ENCODE data around the gene NXPE4. TPM values are rescaled to one million over a fixed set of nuclear protein-coding genes. Genes with fewer than 3 reads are reported as not detected.
A peak's percentile ranks its signal among the peaks of the same experiment; 100 is the strongest.
"Not testable (repeated sequence)": the region's sequence is repeated elsewhere in the genome, so short reads cannot be mapped to it uniquely, and the experiment has no call there.

Gene NXPE4
- total RNA-seq = 100 to 1,000 TPM in 1 of 2 donors, 10 to 100 TPM in 1; 95.2 to 178 TPM

GRCh38 chr11:114595571-114595970 is at the start of gene NXPE4:
Gene NXPE4 (minus strand): TSS chr11:114595786. CDS start chr11:114594759, 1,027 bp downstream.
- H3K27me3 ChIP-seq = no peaks in the 10 kb centered on the region
- peak within 1 kb of the TSS; percentile 25 for H3K4me3 ChIP-seq
- peak within 1 kb of the TSS; percentile 51 for H3K27ac ChIP-seq
- H3K9me3 ChIP-seq = no peaks in the 10 kb centered on the region
- H3K36me3 ChIP-seq = no peaks in the 10 kb centered on the region
- peak; percentile 65 for DNase-seq
- peak within 1 kb of the TSS in 1 of 2 donors; percentile 93 for H3K9ac ChIP-seq (ENCODE audit: low read depth in 2 of 2, low read length in 2 of 2)
- H3K4me1 ChIP-seq = no peaks in the 10 kb centered on the region
- TF ChIP-seq CTCF (IDR thresholded peaks at IDR 0.05) = no peak
- intact Hi-C loops (cut with DNase I) = loop anchor here (5.0 kb wide), 1 partner anchor 52 kb away; no protein-coding TSS in a partner anchor

DNA sequence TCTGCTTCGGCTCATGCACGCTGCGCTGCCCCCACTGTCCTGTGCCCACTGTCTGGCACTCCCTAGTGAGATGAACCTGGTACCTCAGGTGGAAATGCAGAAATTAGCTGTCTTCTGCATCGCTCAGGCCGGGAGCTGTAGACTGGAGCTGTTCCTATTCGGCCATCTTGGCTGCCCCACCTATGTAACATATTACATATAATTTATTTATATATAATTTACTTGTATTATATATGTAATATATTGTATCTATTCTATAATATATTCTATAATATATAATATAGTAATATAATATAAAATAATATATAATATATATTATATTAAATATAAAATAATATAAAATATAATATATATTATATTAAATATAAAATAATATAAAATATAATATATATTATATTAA is 43.9 kb upstream of the NXPE4 start:
- H3K4me3 ChIP-seq; H3K9me3 ChIP-seq; H3K27ac ChIP-seq; H3K36me3 ChIP-seq; H3K9ac ChIP-seq (ENCODE audit: low read depth in 2 of 2, low read length in 2 of 2); DNase-seq; H3K27me3 ChIP-seq; H3K4me1 ChIP-seq; intact Hi-C loops (cut with DNase I): not testable (repeated sequence)

- H3K36me3 ChIP-seq; H3K9me3 ChIP-seq; H3K4me3 ChIP-seq; intact Hi-C loops (cut with DNase I); H3K9ac ChIP-seq (ENCODE audit: low read depth in 2 of 2, low read length in 2 of 2); H3K4me1 ChIP-seq; DNase-seq; H3K27ac ChIP-seq; H3K27me3 ChIP-seq: not testable (repeated sequence)
These were observed 35.9 kb upstream of the NXPE4 start for GRCh38 chr11:114631445-114631965.

- no peak overlapping the region for H3K4me3 ChIP-seq
- H3K9me3 ChIP-seq = no peaks in the 10 kb centered on the region
- H3K36me3 ChIP-seq = no peaks in the 10 kb centered on the region
- H3K27ac ChIP-seq = no peak overlapping the region
- peak; percentile 4 for DNase-seq
- no peaks in the 10 kb centered on the region for H3K4me1 ChIP-seq
- no peaks in the 10 kb centered on the region for H3K27me3 ChIP-seq
- no peak overlapping the region for H3K9ac ChIP-seq (ENCODE audit: low read depth in 2 of 2, low read length in 2 of 2)
- intact Hi-C loops (cut with DNase I) = no loop called here
- no peak for TF ChIP-seq CTCF (IDR thresholded peaks at IDR 0.05)
These were observed 29.7 kb upstream of the NXPE4 start for GRCh38 chr11:114625294-114625693.

- no peaks in the 10 kb centered on the region for H3K9me3 ChIP-seq
- peak; percentile 3 for DNase-seq
- H3K27ac ChIP-seq = no peak overlapping the region
- H3K4me1 ChIP-seq = no peaks in the 10 kb centered on the region
- no peaks in the 10 kb centered on the region for H3K27me3 ChIP-seq
- intact Hi-C loops (cut with DNase I) = no loop called here
- no peaks in the 10 kb centered on the region for H3K36me3 ChIP-seq
- no peak overlapping the region for H3K9ac ChIP-seq (ENCODE audit: low read depth in 2 of 2, low read length in 2 of 2)
- TF ChIP-seq CTCF (IDR thresholded peaks at IDR 0.05) = no peak
- H3K4me3 ChIP-seq = no peak overlapping the region
These were observed 29.0 kb upstream of the NXPE4 start for GRCh38 chr11:114624455-114625207.

- H3K4me1 ChIP-seq = no peaks in the 10 kb centered on the region
- no peaks in the 10 kb centered on the region for H3K36me3 ChIP-seq
- no peaks in the 10 kb centered on the region for H3K27me3 ChIP-seq
- H3K9me3 ChIP-seq = no peaks in the 10 kb centered on the region
- H3K4me3 ChIP-seq = no peak overlapping the region
- DNase-seq = no peak
- H3K27ac ChIP-seq = no peak overlapping the region
- no peak for TF ChIP-seq CTCF (IDR thresholded peaks at IDR 0.05)
- intact Hi-C loops (cut with DNase I) = no loop called here
- no peak overlapping the region for H3K9ac ChIP-seq (ENCODE audit: low read depth in 2 of 2, low read length in 2 of 2)
These were observed 28.1 kb upstream of the NXPE4 start for GRCh38 chr11:114623720-114624119.

Measured in colonic mucosa (tissue), 4 donors.